B cell (primary cell): Measurements from ENCODE around the gene SKAP1. TPM values are rescaled to one million over a fixed set of nuclear protein-coding genes. Genes with fewer than 3 reads are reported as not detected.

Source experiments
- ATAC-seq: fragments of 200-7000 bp; cut with Tn5 transposase; one replicate; pipeline ENCODE4 v1.10.0; 2021; ENCODE audit warnings: low read depth, mild to moderate bottlenecking, moderate number of reproducible peaks, moderate library complexity
- CTCF ChIA-PET: fragments of 350-600 bp; sonication (Branson Sonifier 250); formaldehyde crosslinking; loops from one replicate; lab custom pipeline; 2021; ENCODE audit warnings: antibody characterized with exemption, inconsistent platforms; lab: Charles Lee
- POLR2A ChIA-PET: fragments of 350-600 bp; sonication (Branson Sonifier 250); formaldehyde crosslinking; loops from one replicate; lab custom pipeline; 2021; ENCODE audit warnings: antibody characterized with exemption; lab: Charles Lee
- DNase-seq: peaks from one replicate; pipeline ENCODE4 v3.0.0; 2013
- H2AFZ ChIP-seq: 2 replicates; pipeline ENCODE4 v1.6.1; 2012; ENCODE audit warnings: mild to moderate bottlenecking, low read depth, low read length; ENCODE audit not compliant: insufficient read depth, poor library complexity, severe bottlenecking
- H3K27ac ChIP-seq, 2 donors: 1 replicate in 1 of 2; 2 replicates in 1 of 2; pipeline ENCODE4 v1.5.1; 2012 to 2013; ENCODE audit warnings: low read length in 2 of 2, mild to moderate bottlenecking in 2 of 2, moderate library complexity in 1 of 2
- H3K27me3 ChIP-seq, 4 experiments: fragments of 200-600 bp in 1 of 4; sonication (generic) in 1 of 4; replicated peaks in 1 of 4; 1 replicate in 2 of 4; 2 replicates in 2 of 4; pipeline versions ENCODE4 v1.6.1 to v1.7.0; 2013 to 2016; ENCODE audit warnings: low read length in 3 of 4, mild to moderate bottlenecking in 2 of 4, mixed read lengths in 1 of 4, moderate library complexity in 1 of 4; ENCODE audit not compliant: insufficient read depth in 4 of 4, control insufficient read depth in 3 of 4; ENCODE audit errors: control extremely low read depth in 1 of 4
- H3K36me3 ChIP-seq, 2 experiments: replicated peaks in 1 of 2; 1 replicate in 1 of 2; 2 replicates in 1 of 2; pipeline versions ENCODE4 v1.6.1 to v1.7.1; 2013; ENCODE audit warnings: low read length in 1 of 2; ENCODE audit not compliant: insufficient read depth in 2 of 2, control insufficient read depth in 1 of 2; ENCODE audit errors: control extremely low read depth in 1 of 2, extremely low read depth in 1 of 2
- H3K4me1 ChIP-seq, 2 donors: fragments of 200-600 bp in 1 of 2; sonication (generic) in 1 of 2; 1 replicate in 1 of 2; 2 replicates in 1 of 2; pipeline versions ENCODE4 v1.5.1 to v1.6.1; 2013 to 2017; ENCODE audit warnings: low read length in 2 of 2; ENCODE audit not compliant: control insufficient read depth in 2 of 2, insufficient read depth in 2 of 2
- H3K4me2 ChIP-seq: replicated peaks from 2 replicates; pipeline ENCODE3; 2012; ENCODE audit warnings: mild to moderate bottlenecking, low read depth, low read length; ENCODE audit not compliant: poor library complexity, severe bottlenecking
- H3K4me3 ChIP-seq, 5 experiments: fragments of 200-600 bp in 1 of 5; sonication (generic) in 1 of 5; 1 replicate in 3 of 5; 2 replicates in 2 of 5; pipeline versions ENCODE4 v1.5.1 to v1.7.0; 2011 to 2016; ENCODE audit warnings: low read length in 4 of 5, mild to moderate bottlenecking in 4 of 5, low read depth in 2 of 5, control low read depth in 1 of 5, moderate library complexity in 1 of 5; ENCODE audit not compliant: insufficient read depth in 1 of 5; ENCODE audit errors: control extremely low read depth in 1 of 5, extremely low read depth in 1 of 5
- H3K79me2 ChIP-seq: fragments of 200-600 bp; sonication (generic); one replicate; pipeline ENCODE4 v1.6.0; 2016; ENCODE audit warnings: low read length; ENCODE audit not compliant: control insufficient read depth, insufficient read depth
- H3K9ac ChIP-seq: fragments of 200-600 bp; sonication (generic); 2 replicates; pipeline ENCODE4 v1.6.1; 2017; ENCODE audit warnings: mild to moderate bottlenecking, low read length, moderate library complexity
- H3K9me3 ChIP-seq, 3 donors: one replicate each; pipeline versions ENCODE4 v1.6.1 to v1.7.1; 2013; ENCODE audit warnings: low read length in 2 of 3; ENCODE audit not compliant: control insufficient read depth in 2 of 3, insufficient read depth in 1 of 3; ENCODE audit errors: control extremely low read depth in 1 of 3
- H4K20me1 ChIP-seq: 2 replicates; pipeline ENCODE4 v1.6.0; 2012; ENCODE audit warnings: mild to moderate bottlenecking, low read length; ENCODE audit not compliant: insufficient read depth, control insufficient read depth, poor library complexity, severe bottlenecking
- H3K27ac Mint-ChIP-seq: one replicate; pipeline ENCODE4 v1.8.0; 2021; ENCODE audit warnings: mixed read lengths
- H3K27me3 Mint-ChIP-seq: one replicate; pipeline ENCODE4 v1.8.0; 2021; ENCODE audit warnings: mixed read lengths
- H3K4me1 Mint-ChIP-seq: one replicate; pipeline ENCODE4 v1.8.0; 2021; ENCODE audit warnings: mixed read lengths
- H3K4me3 Mint-ChIP-seq: one replicate; pipeline ENCODE4 v1.8.0; 2021; ENCODE audit warnings: mixed read lengths
- H3K9me3 Mint-ChIP-seq: one replicate; pipeline ENCODE4 v1.8.0; 2022; ENCODE audit warnings: mixed read lengths; ENCODE audit not compliant: insufficient read depth
- EZH2 ChIP-seq: IDR thresholded peaks from 2 replicates; pipeline ENCODE4 v1.6.1; 2012; ENCODE audit warnings: borderline replicate concordance, low read depth, mild to moderate bottlenecking, moderate library complexity, low read length; ENCODE audit not compliant: insufficient read depth, poor library complexity, severe bottlenecking
- WGBS: methylation state at CpG from one replicate; pipeline ENCODE4 v1.1.5; 2013; ENCODE audit warnings: missing lambda C conversion rate; ENCODE audit not compliant: insufficient coverage; 5-methylcytosine and 5-hydroxymethylcytosine counted together
- intact Hi-C: fragments of 100-400 bp; cut with micrococcal nuclease; formaldehyde crosslinking; loops from one replicate; pipeline ENCODE4 v1.10.0; 2022
- polyA plus RNA-seq: library from polyadenylated mRNA; depleted of rRNA; stranded (reverse); fragments of >200 nt; gene quantifications from 2 replicates; pipeline ENCODE4 v1.2.3, GENCODE V29; 2012
- total RNA-seq, 2 donors: library from RNA; stranded (reverse); fragments of 120-200 nt in 1 of 2; gene quantifications; 1 replicate in 1 of 2; 2 replicates in 1 of 2; pipeline versions ENCODE4 v1.2.3 to v1.2.4, GENCODE V29; 2013 to 2022
- TF ChIP-seq, protein P1 (sequence below): fragments of 200-600 bp; IDR thresholded peaks from one replicate; pipeline ENCODE4 v1.8.0; 2022; ENCODE audit warnings: antibody characterized with exemption, mild to moderate bottlenecking

The SKAP1 gene
- total and polyA plus RNA-seq, 2 donors (not counting 1 experiment from before 2014, with no cell fraction given): 33.1 to 37.3 TPM

DNA sequence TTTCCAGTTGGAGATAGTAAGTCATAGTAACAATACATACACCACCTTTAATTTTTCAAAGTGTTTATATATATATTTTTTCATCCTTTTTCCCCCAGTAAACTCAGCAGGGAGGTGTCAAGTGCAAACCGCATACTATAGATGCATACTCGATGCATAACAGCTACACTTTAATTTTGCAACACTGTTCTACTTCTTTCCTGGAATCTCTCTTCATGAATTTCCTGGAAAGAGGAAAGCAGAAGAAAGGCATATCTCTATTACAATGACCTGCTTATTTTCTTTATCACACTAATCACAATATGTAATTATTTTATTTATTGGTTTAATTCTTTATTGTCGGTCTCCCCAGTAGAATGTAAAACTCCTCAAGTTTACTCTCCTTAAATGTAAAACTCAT is 182.4 kb downstream of the SKAP1 start:
- Histone ChIP-seq H3K79me2 (no peaks in the 10 kb centered on the region), H3K4me2 (no peak overlapping the region), H2AFZ (no peak overlapping the region), H3K9ac (no peak overlapping the region), H3K4me3 (no peak overlapping the region), H3K36me3 (no peaks in the 10 kb centered on the region), H3K27me3 (no peaks in the 10 kb centered on the region), H3K27ac (no peak overlapping the region), H3K4me1 (peaks cover 6 to 9% of the 10 kb centered on the region in 2 donors), H4K20me1 (no peaks in the 10 kb centered on the region), H3K9me3 (no peaks in the 10 kb centered on the region)
- H3K4me3 Mint-ChIP-seq: no peak overlapping the region
- TF ChIP-seq EZH2: no peak
- TF ChIP-seq, protein P1, sequence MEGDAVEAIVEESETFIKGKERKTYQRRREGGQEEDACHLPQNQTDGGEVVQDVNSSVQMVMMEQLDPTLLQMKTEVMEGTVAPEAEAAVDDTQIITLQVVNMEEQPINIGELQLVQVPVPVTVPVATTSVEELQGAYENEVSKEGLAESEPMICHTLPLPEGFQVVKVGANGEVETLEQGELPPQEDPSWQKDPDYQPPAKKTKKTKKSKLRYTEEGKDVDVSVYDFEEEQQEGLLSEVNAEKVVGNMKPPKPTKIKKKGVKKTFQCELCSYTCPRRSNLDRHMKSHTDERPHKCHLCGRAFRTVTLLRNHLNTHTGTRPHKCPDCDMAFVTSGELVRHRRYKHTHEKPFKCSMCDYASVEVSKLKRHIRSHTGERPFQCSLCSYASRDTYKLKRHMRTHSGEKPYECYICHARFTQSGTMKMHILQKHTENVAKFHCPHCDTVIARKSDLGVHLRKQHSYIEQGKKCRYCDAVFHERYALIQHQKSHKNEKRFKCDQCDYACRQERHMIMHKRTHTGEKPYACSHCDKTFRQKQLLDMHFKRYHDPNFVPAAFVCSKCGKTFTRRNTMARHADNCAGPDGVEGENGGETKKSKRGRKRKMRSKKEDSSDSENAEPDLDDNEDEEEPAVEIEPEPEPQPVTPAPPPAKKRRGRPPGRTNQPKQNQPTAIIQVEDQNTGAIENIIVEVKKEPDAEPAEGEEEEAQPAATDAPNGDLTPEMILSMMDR: no peak
- H3K27me3 Mint-ChIP-seq: no peaks in the 10 kb centered on the region
- no peaks in the 10 kb centered on the region for H3K9me3 Mint-ChIP-seq
- ChIA-PET CTCF (no interaction called here), POLR2A (no interaction called here)
- DNase-seq: no peak
- intact Hi-C loops: no loop called here
- peaks cover 12% of the 10 kb centered on the region for H3K4me1 Mint-ChIP-seq
- no peak overlapping the region for H3K27ac Mint-ChIP-seq
- WGBS: no CpG with 5 or more reads among the region's 3 CpGs
- ATAC-seq: no peak

DNA sequence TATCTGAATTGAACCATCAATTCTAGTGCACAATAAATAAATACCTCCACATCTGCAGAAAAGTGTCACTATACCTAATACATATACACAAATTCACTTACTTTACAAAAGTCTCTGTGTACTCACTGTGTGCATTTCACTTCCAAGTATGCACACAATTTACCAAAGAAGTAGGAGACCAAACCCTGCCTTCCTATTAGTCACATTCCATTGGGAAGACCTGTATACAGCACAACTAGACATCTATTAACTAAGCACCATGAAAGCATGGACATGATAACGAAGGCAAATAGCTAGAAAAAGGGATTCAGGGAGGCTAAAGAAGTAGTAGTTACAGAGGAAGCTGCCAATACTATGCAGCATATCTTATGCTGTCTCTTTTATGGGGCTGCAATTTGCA is 183.0 kb downstream of the SKAP1 start:
- no peak overlapping the region for H3K4me3 ChIP-seq
- H3K9me3 ChIP-seq: no peaks in the 10 kb centered on the region
- H3K9ac ChIP-seq: no peak overlapping the region
- ChIA-PET CTCF (no interaction called here), POLR2A (no interaction called here)
- H3K4me1 ChIP-seq: peaks cover 6 to 9% of the 10 kb centered on the region in 2 donors
- Mint-ChIP-seq H3K4me1 (peaks cover 12% of the 10 kb centered on the region), H3K27ac (no peak overlapping the region), H3K9me3 (no peaks in the 10 kb centered on the region), H3K4me3 (no peak overlapping the region), H3K27me3 (no peaks in the 10 kb centered on the region)
- intact Hi-C loops: no loop called here
- H3K27ac ChIP-seq: no peak overlapping the region
- TF ChIP-seq EZH2: no peak
- TF ChIP-seq, protein P1: no peak
- no peaks in the 10 kb centered on the region for H3K36me3 ChIP-seq
- no CpG with 5 or more reads among the region's 1 CpG for WGBS
- H3K4me2 ChIP-seq: no peak overlapping the region
- no peak overlapping the region for H2AFZ ChIP-seq
- no peak for DNase-seq
- H4K20me1 ChIP-seq: no peaks in the 10 kb centered on the region
- no peaks in the 10 kb centered on the region for H3K27me3 ChIP-seq
- H3K79me2 ChIP-seq: no peaks in the 10 kb centered on the region
- ATAC-seq: no peak
